GM23338 (cell line): ENCODE measurements around the gene KIAA0513. TPM values are rescaled to one million over a fixed set of nuclear protein-coding genes. Genes with fewer than 3 reads are reported as not detected.

ENCODE experiments used
- ATAC-seq: fragments of 200-7000 bp; cut with Tn5 transposase; 3 replicates; pipeline ENCODE4 v1.9.1; 2020
- DNase-seq: peaks from one replicate; pipeline ENCODE4 v3.0.0-alpha.2; 2015; ENCODE audit warnings: low spot score
- H2AFZ ChIP-seq: fragments of 200-600 bp; sonication (generic); 2 replicates; pipeline ENCODE4 v1.8.0; 2016; ENCODE audit warnings: antibody characterized with exemption, mild to moderate bottlenecking, moderate library complexity
- H3F3A ChIP-seq: fragments of 200-600 bp; sonication (generic); replicated peaks from 2 replicates; pipeline ENCODE4 v1.8.0; 2017; ENCODE audit warnings: antibody characterized with exemption, mixed run types, low read depth
- H3K27ac ChIP-seq: fragments of 200-600 bp; sonication (generic); 2 replicates; pipeline ENCODE4 v1.6.1; 2016; ENCODE audit warnings: low read depth
- H3K27me3 ChIP-seq: fragments of 200-600 bp; sonication (generic); 2 replicates; pipeline ENCODE4 v1.8.0; 2016; ENCODE audit warnings: mild to moderate bottlenecking, mixed run types, moderate library complexity; ENCODE audit not compliant: insufficient read depth
- H3K36me3 ChIP-seq: fragments of 200-600 bp; sonication (generic); 2 replicates; pipeline ENCODE4 v1.8.0; 2016; ENCODE audit warnings: mild to moderate bottlenecking; ENCODE audit not compliant: insufficient read depth
- H3K4me1 ChIP-seq: fragments of 200-600 bp; sonication (generic); 2 replicates; pipeline ENCODE4 v1.8.0; 2016; ENCODE audit warnings: mild to moderate bottlenecking, moderate library complexity; ENCODE audit not compliant: insufficient read depth
- H3K4me2 ChIP-seq: fragments of 200-600 bp; sonication (generic); 2 replicates; pipeline ENCODE4 v1.7.1; 2017; ENCODE audit warnings: mixed run types
- H3K4me3 ChIP-seq: fragments of 200-600 bp; sonication (generic); 2 replicates; pipeline ENCODE4 v1.6.1; 2016; ENCODE audit warnings: mixed run types
- H3K79me2 ChIP-seq: fragments of 200-600 bp; sonication (generic); replicated peaks from 2 replicates; pipeline ENCODE4 v1.8.0; 2017; ENCODE audit warnings: mild to moderate bottlenecking; ENCODE audit not compliant: insufficient read depth
- H3K9me2 ChIP-seq: fragments of 200-600 bp; sonication (generic); 2 replicates; pipeline ENCODE4 v1.8.0; 2017; ENCODE audit not compliant: insufficient read depth
- H4K20me1 ChIP-seq: fragments of 200-600 bp; sonication (generic); replicated peaks from 2 replicates; pipeline ENCODE4 v1.8.0; 2017; ENCODE audit warnings: mild to moderate bottlenecking; ENCODE audit not compliant: insufficient read depth
- H3K27ac Mint-ChIP-seq: 2 replicates; pipeline ENCODE4 v1.8.0; 2020; ENCODE audit warnings: inconsistent platforms, mild to moderate bottlenecking, moderate library complexity, mixed read lengths
- H3K27me3 Mint-ChIP-seq: 3 replicates; pipeline ENCODE4 v1.8.0; 2022; ENCODE audit warnings: low read depth, mild to moderate bottlenecking, moderate library complexity, mixed read lengths, inconsistent platforms; ENCODE audit not compliant: insufficient read depth, poor library complexity
- H3K36me3 Mint-ChIP-seq: 3 replicates; pipeline ENCODE4 v1.8.0; 2021; ENCODE audit warnings: low read depth, mild to moderate bottlenecking, inconsistent platforms, moderate library complexity, mixed read lengths
- H3K4me1 Mint-ChIP-seq: 3 replicates; pipeline ENCODE4 v1.8.0; 2020; ENCODE audit warnings: mild to moderate bottlenecking, inconsistent platforms, mixed read lengths
- H3K4me3 Mint-ChIP-seq: 3 replicates; pipeline ENCODE4 v1.8.0; 2021; ENCODE audit warnings: moderate library complexity, mild to moderate bottlenecking, inconsistent platforms, mixed read lengths
- H3K9me3 Mint-ChIP-seq: 3 replicates; pipeline ENCODE4 v1.8.0; 2020; ENCODE audit warnings: moderate library complexity, mild to moderate bottlenecking, inconsistent platforms, mixed read lengths
- CREB1 ChIP-seq: fragments of 250-450 bp; sonication (Bioruptor Pico); IDR thresholded peaks from 2 replicates; pipeline ENCODE4 v1.5.0; 2020; ENCODE audit warnings: low read depth, mild to moderate bottlenecking, moderate library complexity
- ETS1 ChIP-seq: IDR thresholded peaks from 2 replicates; pipeline ENCODE4 v1.6.1; 2016; ENCODE audit warnings: antibody characterized with exemption
- JUNB ChIP-seq: IDR thresholded peaks from one replicate; pipeline ENCODE4 v1.6.1; 2016; ENCODE audit warnings: antibody characterized with exemption; ENCODE audit not compliant: unreplicated experiment
- NANOG ChIP-seq: IDR thresholded peaks from 2 replicates; pipeline ENCODE4 v1.6.1; 2016; ENCODE audit warnings: antibody characterized with exemption, borderline replicate concordance
- POLR2AphosphoS5 ChIP-seq: IDR thresholded peaks from 2 replicates; pipeline ENCODE4 v1.6.1; 2016; ENCODE audit warnings: antibody characterized with exemption, low read depth
- STAT1 ChIP-seq: IDR thresholded peaks from one replicate; pipeline ENCODE4 v1.6.1; 2016; ENCODE audit warnings: antibody characterized with exemption; ENCODE audit not compliant: unreplicated experiment
- ZNF114 ChIP-seq: fragments of 250-450 bp; sonication (Bioruptor Pico); IDR thresholded peaks from 2 replicates; pipeline ENCODE4 v1.5.0; 2020; ENCODE audit warnings: mild to moderate bottlenecking, moderate library complexity
- ZNF331 ChIP-seq: fragments of 250-450 bp; sonication (Bioruptor Pico); IDR thresholded peaks from 2 replicates; pipeline ENCODE4 v1.5.0; 2020; ENCODE audit warnings: low read depth, mild to moderate bottlenecking, moderate library complexity
- polyA plus RNA-seq: library from polyadenylated mRNA; unstranded; fragments of >200 nt; fragmentation: Nextera tagmentation; extraction: Ambion mirVana; gene quantifications from 2 replicates; pipeline ENCODE4 v1.2.1, GENCODE V29; 2016
- total RNA-seq: library from RNA; depleted of rRNA; stranded (reverse); fragments of >200 nt; shearing (Covaris generic); gene quantifications from 2 replicates; pipeline ENCODE4 v1.2.3, GENCODE V29; 2014
- TF ChIP-seq, protein P1 (sequence below): IDR thresholded peaks from one replicate; pipeline ENCODE4 v1.6.1; 2018; ENCODE audit warnings: antibody characterized with exemption; ENCODE audit not compliant: unreplicated experiment
- TF ChIP-seq, protein P2 (sequence below): fragments of 250-450 bp; sonication (Bioruptor Pico); IDR thresholded peaks from 2 replicates; pipeline ENCODE4 v1.5.0; 2020; ENCODE audit warnings: mild to moderate bottlenecking, moderate library complexity
- TF ChIP-seq, protein P3 (sequence below), 2 experiments: fragments of 200-600 bp in 1 of 2; sonication (generic) in 1 of 2; conservative IDR thresholded peaks; 2 replicates each; pipeline versions ENCODE4 v1.5.1 to v1.6.1; 2016 to 2017; ENCODE audit warnings: antibody characterized with exemption in 2 of 2, low read depth in 2 of 2, mild to moderate bottlenecking in 2 of 2, moderate library complexity in 1 of 2

KIAA0513 gene
- total and polyA plus RNA-seq, 2 experiments from 2014 or later: 2.1 to 8.7 TPM

- H3K79me2 ChIP-seq: no peaks in the 10 kb centered on the region
- Mint-ChIP-seq H3K27ac (no peak overlapping the region), H3K27me3 (peaks cover 18% of the 10 kb centered on the region), H3K4me1 (peaks cover 30% of the 10 kb centered on the region), H3K36me3 (no peaks in the 10 kb centered on the region), H3K4me3 (no peak overlapping the region), H3K9me3 (no peaks in the 10 kb centered on the region)
- H3K4me1 ChIP-seq: peaks cover 15% of the 10 kb centered on the region
- H3K36me3 ChIP-seq: no peaks in the 10 kb centered on the region
- no peak overlapping the region for H3K4me2 ChIP-seq
- no peak overlapping the region for H2AFZ ChIP-seq
- H3K9me2 ChIP-seq: no peaks in the 10 kb centered on the region
- no peak overlapping the region for H3K27ac ChIP-seq
- no peak overlapping the region for H3K4me3 ChIP-seq
- DNase-seq (no peak), ATAC-seq (no peak)
- H4K20me1 ChIP-seq: no peaks in the 10 kb centered on the region
- H3K27me3 ChIP-seq: no peaks in the 10 kb centered on the region
- TF ChIP-seq, protein P1, sequence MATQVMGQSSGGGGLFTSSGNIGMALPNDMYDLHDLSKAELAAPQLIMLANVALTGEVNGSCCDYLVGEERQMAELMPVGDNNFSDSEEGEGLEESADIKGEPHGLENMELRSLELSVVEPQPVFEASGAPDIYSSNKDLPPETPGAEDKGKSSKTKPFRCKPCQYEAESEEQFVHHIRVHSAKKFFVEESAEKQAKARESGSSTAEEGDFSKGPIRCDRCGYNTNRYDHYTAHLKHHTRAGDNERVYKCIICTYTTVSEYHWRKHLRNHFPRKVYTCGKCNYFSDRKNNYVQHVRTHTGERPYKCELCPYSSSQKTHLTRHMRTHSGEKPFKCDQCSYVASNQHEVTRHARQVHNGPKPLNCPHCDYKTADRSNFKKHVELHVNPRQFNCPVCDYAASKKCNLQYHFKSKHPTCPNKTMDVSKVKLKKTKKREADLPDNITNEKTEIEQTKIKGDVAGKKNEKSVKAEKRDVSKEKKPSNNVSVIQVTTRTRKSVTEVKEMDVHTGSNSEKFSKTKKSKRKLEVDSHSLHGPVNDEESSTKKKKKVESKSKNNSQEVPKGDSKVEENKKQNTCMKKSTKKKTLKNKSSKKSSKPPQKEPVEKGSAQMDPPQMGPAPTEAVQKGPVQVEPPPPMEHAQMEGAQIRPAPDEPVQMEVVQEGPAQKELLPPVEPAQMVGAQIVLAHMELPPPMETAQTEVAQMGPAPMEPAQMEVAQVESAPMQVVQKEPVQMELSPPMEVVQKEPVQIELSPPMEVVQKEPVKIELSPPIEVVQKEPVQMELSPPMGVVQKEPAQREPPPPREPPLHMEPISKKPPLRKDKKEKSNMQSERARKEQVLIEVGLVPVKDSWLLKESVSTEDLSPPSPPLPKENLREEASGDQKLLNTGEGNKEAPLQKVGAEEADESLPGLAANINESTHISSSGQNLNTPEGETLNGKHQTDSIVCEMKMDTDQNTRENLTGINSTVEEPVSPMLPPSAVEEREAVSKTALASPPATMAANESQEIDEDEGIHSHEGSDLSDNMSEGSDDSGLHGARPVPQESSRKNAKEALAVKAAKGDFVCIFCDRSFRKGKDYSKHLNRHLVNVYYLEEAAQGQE: no peak
- TF ChIP-seq, protein P2, sequence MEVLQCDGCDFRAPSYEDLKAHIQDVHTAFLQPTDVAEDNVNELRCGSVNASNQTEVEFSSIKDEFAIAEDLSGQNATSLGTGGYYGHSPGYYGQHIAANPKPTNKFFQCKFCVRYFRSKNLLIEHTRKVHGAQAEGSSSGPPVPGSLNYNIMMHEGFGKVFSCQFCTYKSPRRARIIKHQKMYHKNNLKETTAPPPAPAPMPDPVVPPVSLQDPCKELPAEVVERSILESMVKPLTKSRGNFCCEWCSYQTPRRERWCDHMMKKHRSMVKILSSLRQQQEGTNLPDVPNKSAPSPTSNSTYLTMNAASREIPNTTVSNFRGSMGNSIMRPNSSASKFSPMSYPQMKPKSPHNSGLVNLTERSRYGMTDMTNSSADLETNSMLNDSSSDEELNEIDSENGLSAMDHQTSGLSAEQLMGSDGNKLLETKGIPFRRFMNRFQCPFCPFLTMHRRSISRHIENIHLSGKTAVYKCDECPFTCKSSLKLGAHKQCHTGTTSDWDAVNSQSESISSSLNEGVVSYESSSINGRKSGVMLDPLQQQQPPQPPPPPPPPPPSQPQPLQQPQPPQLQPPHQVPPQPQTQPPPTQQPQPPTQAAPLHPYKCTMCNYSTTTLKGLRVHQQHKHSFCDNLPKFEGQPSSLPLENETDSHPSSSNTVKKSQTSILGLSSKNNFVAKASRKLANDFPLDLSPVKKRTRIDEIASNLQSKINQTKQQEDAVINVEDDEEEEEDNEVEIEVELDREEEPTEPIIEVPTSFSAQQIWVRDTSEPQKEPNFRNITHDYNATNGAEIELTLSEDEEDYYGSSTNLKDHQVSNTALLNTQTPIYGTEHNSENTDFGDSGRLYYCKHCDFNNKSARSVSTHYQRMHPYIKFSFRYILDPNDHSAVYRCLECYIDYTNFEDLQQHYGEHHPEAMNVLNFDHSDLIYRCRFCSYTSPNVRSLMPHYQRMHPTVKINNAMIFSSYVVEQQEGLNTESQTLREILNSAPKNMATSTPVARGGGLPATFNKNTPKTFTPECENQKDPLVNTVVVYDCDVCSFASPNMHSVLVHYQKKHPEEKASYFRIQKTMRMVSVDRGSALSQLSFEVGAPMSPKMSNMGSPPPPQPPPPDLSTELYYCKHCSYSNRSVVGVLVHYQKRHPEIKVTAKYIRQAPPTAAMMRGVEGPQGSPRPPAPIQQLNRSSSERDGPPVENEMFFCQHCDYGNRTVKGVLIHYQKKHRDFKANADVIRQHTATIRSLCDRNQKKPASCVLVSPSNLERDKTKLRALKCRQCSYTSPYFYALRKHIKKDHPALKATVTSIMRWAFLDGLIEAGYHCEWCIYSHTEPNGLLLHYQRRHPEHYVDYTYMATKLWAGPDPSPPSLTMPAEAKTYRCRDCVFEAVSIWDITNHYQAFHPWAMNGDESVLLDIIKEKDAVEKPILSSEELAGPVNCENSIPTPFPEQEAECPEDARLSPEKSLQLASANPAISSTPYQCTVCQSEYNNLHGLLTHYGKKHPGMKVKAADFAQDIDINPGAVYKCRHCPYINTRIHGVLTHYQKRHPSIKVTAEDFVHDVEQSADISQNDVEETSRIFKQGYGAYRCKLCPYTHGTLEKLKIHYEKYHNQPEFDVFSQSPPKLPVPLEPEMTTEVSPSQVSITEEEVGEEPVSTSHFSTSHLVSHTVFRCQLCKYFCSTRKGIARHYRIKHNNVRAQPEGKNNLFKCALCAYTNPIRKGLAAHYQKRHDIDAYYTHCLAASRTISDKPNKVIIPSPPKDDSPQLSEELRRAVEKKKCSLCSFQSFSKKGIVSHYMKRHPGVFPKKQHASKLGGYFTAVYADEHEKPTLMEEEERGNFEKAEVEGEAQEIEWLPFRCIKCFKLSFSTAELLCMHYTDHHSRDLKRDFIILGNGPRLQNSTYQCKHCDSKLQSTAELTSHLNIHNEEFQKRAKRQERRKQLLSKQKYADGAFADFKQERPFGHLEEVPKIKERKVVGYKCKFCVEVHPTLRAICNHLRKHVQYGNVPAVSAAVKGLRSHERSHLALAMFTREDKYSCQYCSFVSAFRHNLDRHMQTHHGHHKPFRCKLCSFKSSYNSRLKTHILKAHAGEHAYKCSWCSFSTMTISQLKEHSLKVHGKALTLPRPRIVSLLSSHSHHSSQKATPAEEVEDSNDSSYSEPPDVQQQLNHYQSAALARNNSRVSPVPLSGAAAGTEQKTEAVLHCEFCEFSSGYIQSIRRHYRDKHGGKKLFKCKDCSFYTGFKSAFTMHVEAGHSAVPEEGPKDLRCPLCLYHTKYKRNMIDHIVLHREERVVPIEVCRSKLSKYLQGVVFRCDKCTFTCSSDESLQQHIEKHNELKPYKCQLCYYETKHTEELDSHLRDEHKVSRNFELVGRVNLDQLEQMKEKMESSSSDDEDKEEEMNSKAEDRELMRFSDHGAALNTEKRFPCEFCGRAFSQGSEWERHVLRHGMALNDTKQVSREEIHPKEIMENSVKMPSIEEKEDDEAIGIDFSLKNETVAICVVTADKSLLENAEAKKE (CRISPR knock-in tag): no peak
- TF ChIP-seq JUNB (no peak), CREB1 (CRISPR knock-in tag) (no peak), ZNF331 (no peak), ETS1 (no peak), POLR2AphosphoS5 (no peak), ZNF114 (CRISPR knock-in tag) (no peak), NANOG (no peak), STAT1 (no peak)
- TF ChIP-seq, protein P3, sequence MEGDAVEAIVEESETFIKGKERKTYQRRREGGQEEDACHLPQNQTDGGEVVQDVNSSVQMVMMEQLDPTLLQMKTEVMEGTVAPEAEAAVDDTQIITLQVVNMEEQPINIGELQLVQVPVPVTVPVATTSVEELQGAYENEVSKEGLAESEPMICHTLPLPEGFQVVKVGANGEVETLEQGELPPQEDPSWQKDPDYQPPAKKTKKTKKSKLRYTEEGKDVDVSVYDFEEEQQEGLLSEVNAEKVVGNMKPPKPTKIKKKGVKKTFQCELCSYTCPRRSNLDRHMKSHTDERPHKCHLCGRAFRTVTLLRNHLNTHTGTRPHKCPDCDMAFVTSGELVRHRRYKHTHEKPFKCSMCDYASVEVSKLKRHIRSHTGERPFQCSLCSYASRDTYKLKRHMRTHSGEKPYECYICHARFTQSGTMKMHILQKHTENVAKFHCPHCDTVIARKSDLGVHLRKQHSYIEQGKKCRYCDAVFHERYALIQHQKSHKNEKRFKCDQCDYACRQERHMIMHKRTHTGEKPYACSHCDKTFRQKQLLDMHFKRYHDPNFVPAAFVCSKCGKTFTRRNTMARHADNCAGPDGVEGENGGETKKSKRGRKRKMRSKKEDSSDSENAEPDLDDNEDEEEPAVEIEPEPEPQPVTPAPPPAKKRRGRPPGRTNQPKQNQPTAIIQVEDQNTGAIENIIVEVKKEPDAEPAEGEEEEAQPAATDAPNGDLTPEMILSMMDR (conservative IDR thresholded peaks at IDR 0.05; ENCODE audit: low read depth in 2 of 2): no peak
- H3F3A ChIP-seq: 0 out of 2 replicates have a peak, but pooled peaks cover 5% of the 10 kb centered on the region
Observed at GRCh38 chr16:85065099-85065498, 37.5 kb downstream of the KIAA0513 start.
